K562 (cell line): ENCODE results near the gene AIDA. TPM values are rescaled to one million over a fixed set of nuclear protein-coding genes. Genes with fewer than 3 reads are reported as not detected.

Experiments
- ESRRA ChIP-seq: fragments of 450-650 bp; IDR thresholded peaks from 2 replicates; pipeline ENCODE4 v1.6.1; 2014; ENCODE audit warnings: low read depth, mild to moderate bottlenecking, moderate library complexity, borderline replicate concordance
- HDAC6 ChIP-seq: IDR thresholded peaks from 2 replicates; pipeline ENCODE4 v1.6.1; 2012; ENCODE audit warnings: low read depth, mild to moderate bottlenecking, control low read depth, inconsistent platforms, low read length, moderate library complexity
- HNRNPH1 ChIP-seq: fragments of 200-400 bp; formaldehyde crosslinking; optimal IDR thresholded peaks from 2 replicates; pipeline ENCODE3; 2017; ENCODE audit warnings: low read depth, mild to moderate bottlenecking, low read length, moderate library complexity
- HNRNPK ChIP-seq: fragments of 200-400 bp; formaldehyde crosslinking; IDR thresholded peaks from one replicate; pipeline ENCODE4 v1.6.1; 2018; ENCODE audit warnings: mild to moderate bottlenecking, low read depth, low read length; ENCODE audit not compliant: poor library complexity, severe bottlenecking
- MXI1 ChIP-seq: IDR thresholded peaks from 2 replicates; pipeline ENCODE4 v1.6.1; 2011; ENCODE audit warnings: low read depth, mild to moderate bottlenecking, improper control_type of control experiment, low read length
- NR1H2 ChIP-seq: sonication (generic); formaldehyde crosslinking; IDR thresholded peaks from 2 replicates; pipeline ENCODE4 v1.4.0; 2020; ENCODE audit warnings: mild to moderate bottlenecking, missing genetic modification reagents
- RUNX1 ChIP-seq: sonication (generic); IDR thresholded peaks from 2 replicates; pipeline ENCODE4 v1.6.1; 2016; ENCODE audit warnings: antibody characterized with exemption, low read depth
- STAT5A ChIP-seq: IDR thresholded peaks from 2 replicates; pipeline ENCODE4 v1.6.1; 2012; ENCODE audit warnings: low read length, inconsistent platforms, borderline replicate concordance
- STAT5B ChIP-seq: fragments of 250-450 bp; sonication (Bioruptor Pico); IDR thresholded peaks from 2 replicates; pipeline ENCODE4 v1.8.0; 2021; ENCODE audit warnings: mild to moderate bottlenecking, inconsistent platforms
- YBX1 ChIP-seq: fragments of 450-650 bp; IDR thresholded peaks from 2 replicates; pipeline ENCODE4 v1.7.1; 2016; ENCODE audit warnings: mild to moderate bottlenecking
- ZNF133 ChIP-seq: fragments of 250-450 bp; sonication (Bioruptor Pico); IDR thresholded peaks from 2 replicates; pipeline ENCODE4 v1.4.0; 2020; ENCODE audit warnings: mild to moderate bottlenecking
- ZNF197 ChIP-seq: fragments of 200-800 bp; sonication (Bioruptor generic); IDR thresholded peaks from 2 replicates; pipeline ENCODE4 v1.6.1; 2016; ENCODE audit warnings: low read depth, missing genetic modification characterization, missing compliant biosample characterization
- ZNF263 ChIP-seq: sonication (generic); formaldehyde crosslinking; IDR thresholded peaks from 2 replicates; pipeline ENCODE4 v1.8.0; 2022; ENCODE audit warnings: mild to moderate bottlenecking, missing genetic modification reagents, borderline replicate concordance
- ZNF584 ChIP-seq: fragments of 200-800 bp; sonication (Bioruptor generic); IDR thresholded peaks from 2 replicates; pipeline ENCODE4 v1.6.1; 2016; ENCODE audit warnings: low read depth, mild to moderate bottlenecking, missing genetic modification characterization, missing compliant biosample characterization
- polyA plus RNA-seq, 8 experiments: library from polyadenylated mRNA; depleted of rRNA in 4 of 8; stranded (reverse) in 5 of 8; unstranded in 3 of 8; fragments of >200 nt; fragmentation: Nextera tagmentation in 2 of 8; fragmentation: Illumina TruSeq in 1 of 8; extraction: Ambion mirVana in 2 of 8; extraction: Trizol in 1 of 8; gene quantifications; 2 replicates each; pipeline versions ENCODE4 v1.2.1 to v1.2.3, GENCODE V29; 2011 to 2014; ENCODE audit warnings: inconsistent platforms in 1 of 8, missing spikeins in 1 of 8
- total RNA-seq, 7 experiments: library from RNA; depleted of rRNA in 6 of 7; stranded (reverse); fragments of >200 nt in 6 of 7; fragmentation: Illumina TruSeq in 2 of 7; extraction: Trizol in 2 of 7; gene quantifications; 2 replicates each; pipeline versions ENCODE4 v1.2.1 to v1.2.3, GENCODE V29; 2011 to 2021; ENCODE audit warnings: low replicate concordance in 1 of 7
- TF ChIP-seq, protein P1 (sequence below): sonication (generic); formaldehyde crosslinking; IDR thresholded peaks from 2 replicates; pipeline ENCODE4 v1.8.1; 2022; ENCODE audit warnings: missing genetic modification reagents
- TF ChIP-seq, protein P2 (sequence below), 2 experiments: fragments of 450-650 bp; IDR thresholded peaks; 2 replicates each; pipeline ENCODE4 v1.6.1; 2016; ENCODE audit warnings: mild to moderate bottlenecking in 2 of 2, borderline replicate concordance in 1 of 2, low read depth in 1 of 2, moderate library complexity in 1 of 2
- TF ChIP-seq, protein P3 (sequence below): fragments of 250-450 bp; sonication (Bioruptor Pico); IDR thresholded peaks from 2 replicates; pipeline ENCODE4 v1.8.0; 2021; ENCODE audit warnings: borderline replicate concordance, mild to moderate bottlenecking, moderate library complexity; ENCODE audit not compliant: poor library complexity, severe bottlenecking

AIDA gene
- total and polyA plus RNA-seq, 9 of the 15 experiments (the other 6 are each of a cell fraction or from before 2014, with no cell fraction given) = 18.2 to 77.9 (median 24.9) TPM

- TF ChIP-seq, protein P1, sequence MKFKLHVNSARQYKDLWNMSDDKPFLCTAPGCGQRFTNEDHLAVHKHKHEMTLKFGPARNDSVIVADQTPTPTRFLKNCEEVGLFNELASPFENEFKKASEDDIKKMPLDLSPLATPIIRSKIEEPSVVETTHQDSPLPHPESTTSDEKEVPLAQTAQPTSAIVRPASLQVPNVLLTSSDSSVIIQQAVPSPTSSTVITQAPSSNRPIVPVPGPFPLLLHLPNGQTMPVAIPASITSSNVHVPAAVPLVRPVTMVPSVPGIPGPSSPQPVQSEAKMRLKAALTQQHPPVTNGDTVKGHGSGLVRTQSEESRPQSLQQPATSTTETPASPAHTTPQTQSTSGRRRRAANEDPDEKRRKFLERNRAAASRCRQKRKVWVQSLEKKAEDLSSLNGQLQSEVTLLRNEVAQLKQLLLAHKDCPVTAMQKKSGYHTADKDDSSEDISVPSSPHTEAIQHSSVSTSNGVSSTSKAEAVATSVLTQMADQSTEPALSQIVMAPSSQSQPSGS (CRISPR knock-in tag) = no peak
- TF ChIP-seq STAT5A = peak; percentile 45; the same call in 1 of the 2 replicates
- peak; percentile 44; the same call in 1 of the 2 replicates for TF ChIP-seq ESRRA
- TF ChIP-seq RUNX1 = peak; percentile 63; the same call in 1 of the 2 replicates
- TF ChIP-seq, protein P2, sequence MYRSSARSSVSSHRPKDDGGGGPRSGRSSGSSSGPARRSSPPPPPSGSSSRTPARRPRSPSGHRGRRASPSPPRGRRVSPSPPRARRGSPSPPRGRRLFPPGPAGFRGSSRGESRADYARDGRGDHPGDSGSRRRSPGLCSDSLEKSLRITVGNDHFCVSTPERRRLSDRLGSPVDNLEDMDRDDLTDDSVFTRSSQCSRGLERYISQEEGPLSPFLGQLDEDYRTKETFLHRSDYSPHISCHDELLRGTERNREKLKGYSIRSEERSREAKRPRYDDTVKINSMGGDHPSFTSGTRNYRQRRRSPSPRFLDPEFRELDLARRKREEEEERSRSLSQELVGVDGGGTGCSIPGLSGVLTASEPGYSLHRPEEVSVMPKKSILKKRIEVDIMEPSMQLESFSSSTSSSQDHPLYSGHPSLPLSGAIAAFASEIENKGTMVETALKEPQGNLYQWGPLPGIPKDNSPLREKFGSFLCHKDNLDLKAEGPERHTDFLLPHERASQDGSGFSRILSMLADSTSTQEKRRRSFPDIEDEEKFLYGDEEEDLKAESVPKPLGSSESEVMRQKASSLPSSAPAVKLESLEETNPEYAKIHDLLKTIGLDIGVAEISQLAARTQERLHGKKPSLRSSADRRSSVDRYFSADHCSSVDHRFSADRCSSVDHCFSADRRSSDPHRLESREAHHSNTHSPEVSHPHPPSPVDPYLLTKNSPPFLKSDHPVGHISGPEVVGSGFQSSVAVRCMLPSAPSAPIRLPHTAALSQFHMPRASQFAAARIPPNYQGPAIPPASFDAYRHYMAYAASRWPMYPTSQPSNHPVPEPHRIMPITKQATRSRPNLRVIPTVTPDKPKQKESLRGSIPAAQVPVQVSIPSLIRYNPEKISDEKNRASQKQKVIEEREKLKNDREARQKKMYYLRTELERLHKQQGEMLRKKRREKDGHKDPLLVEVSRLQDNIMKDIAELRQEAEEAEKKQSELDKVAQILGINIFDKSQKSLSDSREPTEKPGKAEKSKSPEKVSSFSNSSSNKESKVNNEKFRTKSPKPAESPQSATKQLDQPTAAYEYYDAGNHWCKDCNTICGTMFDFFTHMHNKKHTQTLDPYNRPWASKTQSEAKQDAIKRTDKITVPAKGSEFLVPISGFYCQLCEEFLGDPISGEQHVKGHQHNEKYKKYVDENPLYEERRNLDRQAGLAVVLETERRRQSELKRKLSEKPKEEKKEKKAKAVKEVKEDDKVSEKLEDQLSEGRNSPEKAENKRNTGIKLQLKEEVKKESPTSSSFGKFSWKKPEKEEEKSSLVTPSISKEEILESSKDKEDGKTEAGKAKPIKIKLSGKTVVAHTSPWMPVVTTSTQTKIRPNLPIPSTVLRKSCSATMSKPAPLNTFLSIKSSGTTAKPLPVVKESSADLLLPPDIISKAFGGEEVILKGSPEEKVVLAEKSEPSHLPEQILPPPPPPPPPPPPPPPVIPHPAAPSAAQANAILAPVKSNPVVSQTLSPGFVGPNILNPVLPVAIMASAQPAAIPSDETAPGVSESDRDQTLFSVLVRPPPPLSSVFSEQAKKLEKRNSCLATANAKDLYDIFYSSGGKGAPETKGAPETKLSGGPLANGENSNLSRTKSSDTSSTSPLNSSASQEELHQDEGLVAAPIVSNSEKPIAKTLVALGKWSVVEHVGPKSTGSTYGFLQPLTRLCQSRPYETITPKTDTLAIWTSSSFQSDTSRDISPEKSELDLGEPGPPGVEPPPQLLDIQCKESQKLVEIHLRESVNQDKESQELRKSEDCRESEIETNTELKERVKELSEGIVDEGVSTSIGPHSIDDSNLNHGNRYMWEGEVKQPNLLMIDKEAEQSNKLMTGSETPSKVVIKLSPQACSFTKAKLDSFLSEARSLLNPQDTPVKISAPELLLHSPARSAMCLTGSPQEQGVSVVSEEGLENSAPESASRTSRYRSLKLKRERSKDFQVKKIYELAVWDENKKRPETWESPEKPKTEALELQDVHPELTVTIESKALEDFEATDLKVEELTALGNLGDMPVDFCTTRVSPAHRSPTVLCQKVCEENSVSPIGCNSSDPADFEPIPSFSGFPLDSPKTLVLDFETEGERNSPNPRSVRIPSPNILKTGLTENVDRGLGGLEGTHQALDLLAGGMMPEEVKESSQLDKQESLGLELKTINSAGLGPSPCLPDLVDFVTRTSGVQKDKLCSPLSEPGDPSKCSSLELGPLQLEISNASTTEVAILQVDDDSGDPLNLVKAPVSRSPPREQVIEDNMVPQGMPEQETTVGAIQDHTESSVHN (IDR thresholded peaks at IDR 0.05; ENCODE audit: borderline replicate concordance in 1 of 2, low read depth in 1 of 2) = no peak
- TF ChIP-seq, protein P3, sequence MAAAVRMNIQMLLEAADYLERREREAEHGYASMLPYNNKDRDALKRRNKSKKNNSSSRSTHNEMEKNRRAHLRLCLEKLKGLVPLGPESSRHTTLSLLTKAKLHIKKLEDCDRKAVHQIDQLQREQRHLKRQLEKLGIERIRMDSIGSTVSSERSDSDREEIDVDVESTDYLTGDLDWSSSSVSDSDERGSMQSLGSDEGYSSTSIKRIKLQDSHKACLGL = no peak
- TF ChIP-seq NR1H2 (CRISPR knock-in tag) = no peak
- no peak for TF ChIP-seq ZNF584 (CRISPR knock-in tag)
- TF ChIP-seq MXI1 = no peak
- TF ChIP-seq HNRNPH1 = no peak
- no peak for TF ChIP-seq HDAC6
- no peak for TF ChIP-seq HNRNPK
- no peak for TF ChIP-seq YBX1
- TF ChIP-seq ZNF197 (CRISPR knock-in tag) = no peak
- no peak for TF ChIP-seq ZNF133 (CRISPR knock-in tag)
- no peak for TF ChIP-seq ZNF263 (CRISPR knock-in tag)
- no peak for TF ChIP-seq STAT5B
These were observed 705 bp downstream of the AIDA start (continued) for GRCh38 chr1:222711319-222712252.
